Measurements from ENCODE around the gene ZCCHC14. TPM values are rescaled to one million over a fixed set of nuclear protein-coding genes. Genes with fewer than 3 reads are reported as not detected.

ZCCHC14 gene
- total and polyA plus RNA-seq, 2 of the 13 experiments (the other 11 are each of a cell fraction or from before 2014, with no cell fraction given) = 12.4 to 12.5 TPM

DNA sequence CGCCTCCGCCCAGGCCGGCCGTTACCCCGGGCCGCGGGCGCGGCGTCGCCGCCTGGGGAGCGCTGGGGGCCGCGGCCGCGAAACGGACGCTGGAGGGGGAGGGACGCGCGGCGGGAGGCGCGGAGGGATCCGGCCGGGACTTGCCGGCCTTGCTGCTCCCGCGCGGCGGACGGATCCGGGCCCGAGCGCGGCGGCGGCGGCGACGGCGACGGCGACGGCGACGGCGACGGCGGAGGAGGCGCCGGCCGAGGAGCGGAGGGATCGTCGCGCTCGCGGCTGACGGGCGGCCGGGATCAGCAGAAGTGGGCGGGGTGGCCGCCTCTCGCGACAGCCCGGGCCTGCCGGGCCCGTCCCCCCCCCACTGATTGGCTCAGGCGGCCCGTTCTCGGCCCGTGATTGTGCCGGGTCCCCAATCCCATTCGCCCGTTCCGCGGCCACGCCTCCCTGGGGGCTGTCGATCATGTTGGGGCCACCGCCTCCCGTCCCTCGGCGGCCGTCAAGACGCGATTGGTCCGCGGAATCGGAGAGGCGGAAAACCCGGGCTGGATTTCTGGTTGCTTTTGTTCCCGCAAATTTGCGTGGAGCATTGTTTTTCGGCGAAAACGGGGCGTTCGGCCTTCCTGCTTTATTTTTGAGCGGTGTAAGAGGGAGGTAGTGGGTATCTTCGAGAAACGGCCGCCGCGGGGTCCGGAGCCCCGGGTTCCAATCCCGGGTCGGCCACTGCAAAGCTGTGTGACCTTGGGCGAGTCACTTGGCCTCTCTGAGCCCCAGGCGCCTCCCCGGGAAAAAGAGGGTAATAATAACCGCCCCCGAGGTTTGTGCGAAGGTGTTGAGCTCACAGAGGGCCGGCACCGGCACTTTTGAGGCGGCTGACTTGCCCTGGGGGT, at the start of gene ZCCHC14 (continued):
- TF ChIP-seq ZFP37 (CRISPR knock-in tag; IDR thresholded peaks at IDR 0.05; ENCODE audit: borderline replicate concordance) = no peak
- TF ChIP-seq, protein P1, sequence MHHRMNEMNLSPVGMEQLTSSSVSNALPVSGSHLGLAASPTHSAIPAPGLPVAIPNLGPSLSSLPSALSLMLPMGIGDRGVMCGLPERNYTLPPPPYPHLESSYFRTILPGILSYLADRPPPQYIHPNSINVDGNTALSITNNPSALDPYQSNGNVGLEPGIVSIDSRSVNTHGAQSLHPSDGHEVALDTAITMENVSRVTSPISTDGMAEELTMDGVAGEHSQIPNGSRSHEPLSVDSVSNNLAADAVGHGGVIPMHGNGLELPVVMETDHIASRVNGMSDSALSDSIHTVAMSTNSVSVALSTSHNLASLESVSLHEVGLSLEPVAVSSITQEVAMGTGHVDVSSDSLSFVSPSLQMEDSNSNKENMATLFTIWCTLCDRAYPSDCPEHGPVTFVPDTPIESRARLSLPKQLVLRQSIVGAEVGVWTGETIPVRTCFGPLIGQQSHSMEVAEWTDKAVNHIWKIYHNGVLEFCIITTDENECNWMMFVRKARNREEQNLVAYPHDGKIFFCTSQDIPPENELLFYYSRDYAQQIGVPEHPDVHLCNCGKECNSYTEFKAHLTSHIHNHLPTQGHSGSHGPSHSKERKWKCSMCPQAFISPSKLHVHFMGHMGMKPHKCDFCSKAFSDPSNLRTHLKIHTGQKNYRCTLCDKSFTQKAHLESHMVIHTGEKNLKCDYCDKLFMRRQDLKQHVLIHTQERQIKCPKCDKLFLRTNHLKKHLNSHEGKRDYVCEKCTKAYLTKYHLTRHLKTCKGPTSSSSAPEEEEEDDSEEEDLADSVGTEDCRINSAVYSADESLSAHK (CRISPR knock-in tag; IDR thresholded peaks at IDR 0.05; ENCODE audit: borderline replicate concordance) = no peak
- TF ChIP-seq XBP1 (CRISPR knock-in tag; IDR thresholded peaks at IDR 0.05) = no peak
- TF ChIP-seq KDM5B (CRISPR knock-in tag; IDR thresholded peaks at IDR 0.05; ENCODE audit: borderline replicate concordance) = peak; percentile 44; the same call in 1 of the 2 replicates
- no peak for TF ChIP-seq ZNF232 (CRISPR knock-in tag; IDR thresholded peaks at IDR 0.05; ENCODE audit: borderline replicate concordance)
- TF ChIP-seq SAFB2 (CRISPR knock-in tag; IDR thresholded peaks at IDR 0.05; ENCODE audit: borderline replicate concordance, low read depth) = no peak
- TF ChIP-seq, protein P2, sequence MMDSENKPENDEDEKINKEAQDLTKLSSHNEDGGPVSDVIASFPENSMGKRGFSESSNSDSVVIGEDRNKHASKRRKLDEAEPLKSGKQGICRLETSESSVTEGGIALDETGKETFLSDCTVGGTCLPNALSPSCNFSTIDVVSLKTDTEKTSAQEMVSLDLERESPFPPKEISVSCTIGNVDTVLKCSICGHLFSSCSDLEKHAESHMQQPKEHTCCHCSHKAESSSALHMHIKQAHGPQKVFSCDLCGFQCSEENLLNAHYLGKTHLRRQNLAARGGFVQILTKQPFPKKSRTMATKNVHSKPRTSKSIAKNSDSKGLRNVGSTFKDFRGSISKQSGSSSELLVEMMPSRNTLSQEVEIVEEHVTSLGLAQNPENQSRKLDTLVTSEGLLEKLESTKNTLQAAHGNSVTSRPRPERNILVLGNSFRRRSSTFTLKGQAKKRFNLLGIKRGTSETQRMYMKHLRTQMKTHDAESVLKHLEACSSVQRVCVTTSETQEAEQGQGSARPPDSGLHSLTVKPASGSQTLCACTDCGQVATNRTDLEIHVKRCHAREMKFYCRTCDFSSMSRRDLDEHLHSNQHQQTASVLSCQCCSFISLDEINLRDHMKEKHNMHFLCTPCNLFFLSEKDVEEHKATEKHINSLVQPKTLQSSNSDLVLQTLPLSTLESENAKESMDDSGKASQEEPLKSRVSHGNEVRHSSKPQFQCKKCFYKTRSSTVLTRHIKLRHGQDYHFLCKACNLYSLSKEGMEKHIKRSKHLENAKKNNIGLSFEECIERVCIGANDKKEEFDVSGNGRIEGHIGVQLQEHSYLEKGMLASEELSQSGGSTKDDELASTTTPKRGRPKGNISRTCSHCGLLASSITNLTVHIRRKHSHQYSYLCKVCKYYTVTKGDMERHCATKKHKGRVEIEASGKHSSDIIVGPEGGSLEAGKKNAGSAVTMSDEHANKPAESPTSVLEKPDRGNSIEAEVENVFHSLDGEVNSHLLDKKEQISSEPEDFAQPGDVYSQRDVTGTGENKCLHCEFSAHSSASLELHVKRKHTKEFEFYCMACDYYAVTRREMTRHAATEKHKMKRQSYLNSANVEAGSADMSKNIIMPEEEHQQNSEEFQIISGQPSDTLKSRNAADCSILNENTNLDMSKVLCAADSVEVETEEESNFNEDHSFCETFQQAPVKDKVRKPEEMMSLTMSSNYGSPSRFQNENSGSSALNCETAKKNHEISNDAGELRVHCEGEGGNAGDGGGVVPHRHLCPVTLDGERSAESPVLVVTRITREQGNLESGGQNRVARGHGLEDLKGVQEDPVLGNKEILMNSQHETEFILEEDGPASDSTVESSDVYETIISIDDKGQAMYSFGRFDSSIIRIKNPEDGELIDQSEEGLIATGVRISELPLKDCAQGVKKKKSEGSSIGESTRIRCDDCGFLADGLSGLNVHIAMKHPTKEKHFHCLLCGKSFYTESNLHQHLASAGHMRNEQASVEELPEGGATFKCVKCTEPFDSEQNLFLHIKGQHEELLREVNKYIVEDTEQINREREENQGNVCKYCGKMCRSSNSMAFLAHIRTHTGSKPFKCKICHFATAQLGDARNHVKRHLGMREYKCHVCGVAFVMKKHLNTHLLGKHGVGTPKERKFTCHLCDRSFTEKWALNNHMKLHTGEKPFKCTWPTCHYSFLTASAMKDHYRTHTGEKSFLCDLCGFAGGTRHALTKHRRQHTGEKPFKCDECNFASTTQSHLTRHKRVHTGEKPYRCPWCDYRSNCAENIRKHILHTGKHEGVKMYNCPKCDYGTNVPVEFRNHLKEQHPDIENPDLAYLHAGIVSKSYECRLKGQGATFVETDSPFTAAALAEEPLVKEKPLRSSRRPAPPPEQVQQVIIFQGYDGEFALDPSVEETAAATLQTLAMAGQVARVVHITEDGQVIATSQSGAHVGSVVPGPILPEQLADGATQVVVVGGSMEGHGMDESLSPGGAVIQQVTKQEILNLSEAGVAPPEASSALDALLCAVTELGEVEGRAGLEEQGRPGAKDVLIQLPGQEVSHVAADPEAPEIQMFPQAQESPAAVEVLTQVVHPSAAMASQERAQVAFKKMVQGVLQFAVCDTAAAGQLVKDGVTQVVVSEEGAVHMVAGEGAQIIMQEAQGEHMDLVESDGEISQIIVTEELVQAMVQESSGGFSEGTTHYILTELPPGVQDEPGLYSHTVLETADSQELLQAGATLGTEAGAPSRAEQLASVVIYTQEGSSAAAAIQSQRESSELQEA (CRISPR knock-in tag; IDR thresholded peaks at IDR 0.05; ENCODE audit: not compliant biosample characterization) = no peak
- TF ChIP-seq ZNF589 (CRISPR knock-in tag; conservative IDR thresholded peaks at IDR 0.05) = no peak
- peak; percentile 95 for TF ChIP-seq HES4 (CRISPR knock-in tag; IDR thresholded peaks at IDR 0.05; ENCODE audit: borderline replicate concordance)
- no peak for TF ChIP-seq ATF6 (CRISPR knock-in tag; conservative IDR thresholded peaks at IDR 0.05)
- peak; percentile 38; the same call in 1 of the 2 replicates for TF ChIP-seq HNF4G (IDR thresholded peaks at IDR 0.05; ENCODE audit: borderline replicate concordance, low read depth, low read length)
- 0 out of 2 replicates have a peak, but pooled peaks have one; percentile 55 for TF ChIP-seq HNF4G (CRISPR knock-in tag; IDR thresholded peaks at IDR 0.05; ENCODE audit: borderline replicate concordance, low read depth)
- TF ChIP-seq ZKSCAN8 (CRISPR knock-in tag; IDR thresholded peaks at IDR 0.05; ENCODE audit: borderline replicate concordance) = no peak
- TF ChIP-seq TGIF2 (CRISPR knock-in tag; IDR thresholded peaks at IDR 0.05) = no peak
- TF ChIP-seq HMGA1 (CRISPR knock-in tag; conservative IDR thresholded peaks at IDR 0.05) = no peak
- no peak; the same call in 1 of the 2 replicates for TF ChIP-seq HDAC1 (CRISPR knock-in tag; IDR thresholded peaks at IDR 0.05)

Measured in HepG2 (cell line).